NCI-H146 (cell line): ENCODE results near the gene COL1A2.

Source experiments
- DNase-seq: peaks from one replicate; lab custom pipeline; 2025; lab: John Stamatoyannopoulos, UW

Gene COL1A2

GRCh38 chr7:94410413-94411187 lies 15.9 kb downstream of the COL1A2 start:
- DNase-seq: no peak

- DNase-seq: no peak
Observed at GRCh38 chr7:94411188-94411466, 16.4 kb downstream of the COL1A2 start.

- DNase-seq: no peak
Observed at GRCh38 chr7:94412762-94413322, 18.1 kb downstream of the COL1A2 start.

GRCh38 chr7:94414481-94414880 lies 19.8 kb downstream of the COL1A2 start:
- peak; percentile 84 for DNase-seq

GRCh38 chr7:94414980-94415379 lies 20.3 kb downstream of the COL1A2 start:
- no peak for DNase-seq

- no peak for DNase-seq
Observed at GRCh38 chr7:94417306-94417705, 22.6 kb downstream of the COL1A2 start.

- no peak for DNase-seq
Observed at GRCh38 chr7:94417901-94418300, 23.2 kb downstream of the COL1A2 start.

GRCh38 chr7:94418851-94419250 lies 24.2 kb downstream of the COL1A2 start:
- DNase-seq: no peak

- no peak for DNase-seq
Observed at GRCh38 chr7:94420328-94420727, 25.6 kb downstream of the COL1A2 start.

- no peak for DNase-seq
Observed at GRCh38 chr7:94421681-94422080, 27.0 kb downstream of the COL1A2 start.

GRCh38 chr7:94422136-94422535 lies 27.4 kb downstream of the COL1A2 start:
- no peak for DNase-seq

GRCh38 chr7:94422827-94423460 lies 28.2 kb downstream of the COL1A2 start:
- no peak for DNase-seq

- no peak for DNase-seq
Observed at GRCh38 chr7:94423863-94424735, 29.4 kb downstream of the COL1A2 start.

- no peak for DNase-seq
Observed at GRCh38 chr7:94425546-94425945, 30.9 kb downstream of the COL1A2 start.

- no peak for DNase-seq
Observed at GRCh38 chr7:94426980-94427875, 32.5 kb downstream of the COL1A2 start.

GRCh38 chr7:94429153-94429552 lies 34.5 kb downstream of the COL1A2 start:
- no peak for DNase-seq

- DNase-seq: no peak
Observed at GRCh38 chr7:94431176-94431575, 36.5 kb downstream of the COL1A2 start.

GRCh38 chr7:94431619-94432280 lies 37.1 kb downstream of the COL1A2 start:
- no peak for DNase-seq

GRCh38 chr7:94432281-94432670 lies 37.6 kb downstream of the COL1A2 start:
- DNase-seq: no peak

- no peak for DNase-seq
Observed at GRCh38 chr7:94432817-94433216, 38.1 kb downstream of the COL1A2 start.

- no peak for DNase-seq
Observed at GRCh38 chr7:94433224-94433623, 38.5 kb downstream of the COL1A2 start.
